GM12874 (cell line): Measurements from ENCODE around the gene FLRT2.

Experiments
- CTCF ChIP-seq: IDR thresholded peaks from 2 replicates; pipeline ENCODE4 v1.5.1; 2011; ENCODE audit warnings: low read depth, mild to moderate bottlenecking, control low read depth, low read length, moderate library complexity; ENCODE audit not compliant: insufficient read depth

FLRT2 gene

GRCh38 chr14:85531587-85532373 lies 1.8 kb downstream of the FLRT2 start:
- no peak for TF ChIP-seq CTCF

- no peak for TF ChIP-seq CTCF
Observed at GRCh38 chr14:85532374-85533022, 2.6 kb downstream of the FLRT2 start.

- TF ChIP-seq CTCF, result no peak
Observed at GRCh38 chr14:85533023-85533860, 3.3 kb downstream of the FLRT2 start.

- no peak for TF ChIP-seq CTCF
Observed at GRCh38 chr14:85533861-85534291, 3.9 kb downstream of the FLRT2 start.

- TF ChIP-seq CTCF, result no peak
Observed at GRCh38 chr14:85534458-85535293, 4.7 kb downstream of the FLRT2 start.

GRCh38 chr14:85535321-85535720 lies 5.4 kb downstream of the FLRT2 start:
- no peak for TF ChIP-seq CTCF
